ENCODE measurements around the gene FAM114A2.

Gene FAM114A2

DNA sequence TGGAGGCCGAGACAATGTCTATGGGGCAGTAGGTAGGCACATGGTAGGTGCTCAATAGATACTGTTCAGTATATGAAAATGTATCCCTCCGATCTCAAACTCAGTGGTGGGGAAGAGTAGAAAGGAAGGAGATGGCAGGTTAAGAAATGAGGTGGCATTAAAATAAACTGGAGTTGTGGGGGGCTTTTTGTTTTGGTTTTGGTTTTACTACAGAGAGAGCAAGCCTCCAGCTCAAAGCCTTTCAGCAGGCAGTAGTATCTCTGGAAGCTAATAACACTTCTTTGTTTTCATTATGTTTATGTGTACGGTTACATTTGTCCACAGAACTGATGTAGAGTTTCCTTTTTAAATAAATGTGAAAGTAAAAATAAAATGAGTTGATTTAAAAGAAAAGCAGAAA is 8.6 kb upstream of the FAM114A2 start:
- H3K9me3 ChIP-seq: no peaks in the 10 kb centered on the region
- H3K4me1 ChIP-seq: peaks cover 0 to 12% (median 5%) of the 10 kb centered on the region in 4 donors
- H3K27me3 ChIP-seq: no peaks in the 10 kb centered on the region
- intact Hi-C loops (cut with DNase I; ENCODE audit: low total_unique reads): no loop called here
- H3K36me3 ChIP-seq: peaks cover 0 to 8% (median 4%) of the 10 kb centered on the region in 3 donors
- H3K27ac ChIP-seq: no peak overlapping the region
- TF ChIP-seq, protein P1, sequence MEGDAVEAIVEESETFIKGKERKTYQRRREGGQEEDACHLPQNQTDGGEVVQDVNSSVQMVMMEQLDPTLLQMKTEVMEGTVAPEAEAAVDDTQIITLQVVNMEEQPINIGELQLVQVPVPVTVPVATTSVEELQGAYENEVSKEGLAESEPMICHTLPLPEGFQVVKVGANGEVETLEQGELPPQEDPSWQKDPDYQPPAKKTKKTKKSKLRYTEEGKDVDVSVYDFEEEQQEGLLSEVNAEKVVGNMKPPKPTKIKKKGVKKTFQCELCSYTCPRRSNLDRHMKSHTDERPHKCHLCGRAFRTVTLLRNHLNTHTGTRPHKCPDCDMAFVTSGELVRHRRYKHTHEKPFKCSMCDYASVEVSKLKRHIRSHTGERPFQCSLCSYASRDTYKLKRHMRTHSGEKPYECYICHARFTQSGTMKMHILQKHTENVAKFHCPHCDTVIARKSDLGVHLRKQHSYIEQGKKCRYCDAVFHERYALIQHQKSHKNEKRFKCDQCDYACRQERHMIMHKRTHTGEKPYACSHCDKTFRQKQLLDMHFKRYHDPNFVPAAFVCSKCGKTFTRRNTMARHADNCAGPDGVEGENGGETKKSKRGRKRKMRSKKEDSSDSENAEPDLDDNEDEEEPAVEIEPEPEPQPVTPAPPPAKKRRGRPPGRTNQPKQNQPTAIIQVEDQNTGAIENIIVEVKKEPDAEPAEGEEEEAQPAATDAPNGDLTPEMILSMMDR (IDR thresholded peaks at IDR 0.05): no peak
- no peak for DNase-seq
- no peak overlapping the region for H3K4me3 ChIP-seq

DNA sequence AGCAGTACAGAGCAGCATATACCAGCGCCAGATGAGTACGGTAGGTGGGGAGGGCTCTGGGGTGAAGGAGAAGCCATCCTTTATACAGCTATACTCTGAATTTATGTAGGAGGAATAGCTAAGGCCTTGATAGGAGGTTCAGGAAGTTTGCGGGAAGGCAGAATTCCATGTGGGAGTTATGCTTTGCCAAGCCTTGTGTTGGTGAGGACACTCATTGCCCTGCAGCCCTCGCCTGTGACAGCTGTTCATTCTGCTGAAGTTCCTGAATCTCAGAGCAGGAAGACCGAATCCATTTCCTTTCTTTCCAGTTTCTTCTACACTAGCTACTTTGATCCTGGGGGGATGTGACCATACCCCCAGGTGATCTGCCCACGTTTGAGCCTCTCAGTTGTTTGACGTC is 7.8 kb upstream of the FAM114A2 start:
- Histone ChIP-seq H3K27ac (no peak overlapping the region), H3K36me3 (peaks cover 0 to 5% (median 4%) of the 10 kb centered on the region in 3 donors), H3K4me1 (peaks cover 0 to 14% (median 6%) of the 10 kb centered on the region in 4 donors), H3K27me3 (no peaks in the 10 kb centered on the region), H3K4me3 (no peak overlapping the region), H3K9me3 (no peaks in the 10 kb centered on the region)
- intact Hi-C loops (cut with DNase I; ENCODE audit: low total_unique reads): no loop called here
- DNase-seq: no peak
- TF ChIP-seq, protein P1 (IDR thresholded peaks at IDR 0.05): no peak

DNA sequence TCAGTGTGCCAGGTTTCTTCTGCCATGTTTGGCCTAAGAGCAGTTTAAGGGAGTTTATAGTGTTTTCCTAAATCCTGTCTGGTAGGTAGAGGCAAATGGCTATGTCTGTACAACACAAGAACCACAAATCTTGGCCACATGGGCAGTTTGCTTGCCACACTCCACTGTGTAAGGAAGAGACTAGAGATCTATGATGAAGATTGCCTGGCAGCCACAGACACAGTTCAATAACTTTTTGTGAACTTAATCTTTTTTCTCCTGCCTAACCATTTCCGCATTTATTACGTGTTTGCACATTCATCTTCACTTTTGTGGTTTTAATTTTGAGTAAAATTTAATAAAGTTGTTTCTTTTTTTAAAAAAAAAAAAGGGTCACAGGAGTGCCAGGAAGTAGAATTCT is 5.9 kb upstream of the FAM114A2 start:
- Histone ChIP-seq H3K27ac (no peak overlapping the region), H3K27me3 (no peaks in the 10 kb centered on the region), H3K4me3 (no peak overlapping the region), H3K9me3 (no peaks in the 10 kb centered on the region), H3K4me1 (peaks cover 0 to 33% (median 17%) of the 10 kb centered on the region in 4 donors), H3K36me3 (peaks cover 0 to 5% (median 1%) of the 10 kb centered on the region in 3 donors)
- no peak for DNase-seq
- TF ChIP-seq, protein P1 (IDR thresholded peaks at IDR 0.05): no peak
- intact Hi-C loops (cut with DNase I; ENCODE audit: low total_unique reads): no loop called here

DNA sequence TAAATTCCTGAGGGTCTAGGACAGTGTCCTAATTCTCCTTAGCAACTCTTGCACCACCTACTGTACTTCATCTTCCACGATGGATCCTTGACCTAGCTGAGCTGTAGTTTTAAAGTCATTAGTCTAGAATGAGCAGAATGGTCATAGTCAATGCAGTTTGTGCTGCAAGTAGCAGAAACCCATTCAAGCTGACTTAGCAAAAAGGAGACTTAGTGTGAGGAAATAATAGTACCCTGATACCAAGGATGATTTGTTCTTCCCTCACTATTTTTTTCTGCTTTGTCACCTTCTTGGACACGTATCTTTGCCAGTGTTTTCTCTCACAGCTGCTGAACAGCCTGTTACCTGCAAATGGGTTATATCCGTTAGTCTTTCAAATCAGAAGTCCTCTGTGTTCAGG is 5.4 kb upstream of the FAM114A2 start:
- Histone ChIP-seq H3K36me3 (peaks cover 0 to 5% (median 0%) of the 10 kb centered on the region in 3 donors), H3K27ac (no peak overlapping the region), H3K4me1 (peaks cover 0 to 36% (median 20%) of the 10 kb centered on the region in 4 donors), H3K9me3 (no peaks in the 10 kb centered on the region), H3K4me3 (no peak overlapping the region), H3K27me3 (no peaks in the 10 kb centered on the region)
- no peak for DNase-seq
- TF ChIP-seq, protein P1 (IDR thresholded peaks at IDR 0.05): no peak
- intact Hi-C loops (cut with DNase I; ENCODE audit: low total_unique reads): no loop called here

DNA sequence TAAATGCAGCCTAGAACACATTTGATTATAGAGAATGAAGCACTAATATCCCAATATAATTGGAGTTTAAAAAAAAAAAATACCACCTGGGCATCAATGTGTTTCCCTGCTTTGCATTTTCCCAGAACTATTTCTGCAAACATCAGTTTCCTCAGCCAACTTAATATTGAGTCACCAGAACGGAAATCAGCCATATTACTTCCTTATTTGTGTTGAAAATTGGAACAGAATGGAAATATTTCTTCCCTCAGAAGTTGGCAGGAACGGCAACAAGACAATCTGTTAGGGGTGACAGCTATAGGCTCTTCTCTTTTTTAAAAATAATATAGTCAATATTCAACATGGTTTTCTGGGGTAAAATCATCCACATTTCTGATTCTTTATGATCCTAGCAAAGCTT is 4.1 kb upstream of the FAM114A2 start:
- TF ChIP-seq, protein P1 (IDR thresholded peaks at IDR 0.05): no peak
- H3K9me3 ChIP-seq: no peaks in the 10 kb centered on the region
- no peak overlapping the region for H3K27ac ChIP-seq
- no peaks in the 10 kb centered on the region for H3K27me3 ChIP-seq
- peaks cover 0 to 39% (median 21%) of the 10 kb centered on the region in 4 donors for H3K4me1 ChIP-seq
- no peak overlapping the region for H3K4me3 ChIP-seq
- no peak for DNase-seq
- peaks cover 0 to 5% (median 0%) of the 10 kb centered on the region in 3 donors for H3K36me3 ChIP-seq
- intact Hi-C loops (cut with DNase I; ENCODE audit: low total_unique reads): no loop called here

DNA sequence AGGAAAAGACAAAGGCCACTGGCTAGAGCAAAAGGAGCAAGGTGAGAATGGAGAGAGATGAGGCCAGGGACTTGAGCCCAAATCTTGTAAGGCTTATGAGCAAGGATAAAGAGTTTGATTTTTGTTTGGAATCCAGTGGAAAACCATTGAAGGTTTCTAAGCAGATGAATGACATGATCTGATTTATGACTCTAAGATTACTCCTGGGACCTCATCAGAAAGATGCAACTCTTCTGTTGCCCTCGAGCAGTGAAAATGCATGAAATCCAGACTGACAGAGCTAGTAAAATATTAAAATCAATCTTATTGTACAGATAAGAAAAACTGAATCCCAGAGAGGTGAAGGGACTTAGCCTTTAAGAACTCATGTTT is 734 bp upstream of the FAM114A2 start:
- peak overlapping the region; percentile 82 to 83 for H3K27ac ChIP-seq
- no peaks in the 10 kb centered on the region for H3K27me3 ChIP-seq
- H3K36me3 ChIP-seq: no peaks in the 10 kb centered on the region
- intact Hi-C loops (cut with DNase I; ENCODE audit: low total_unique reads): no loop called here
- TF ChIP-seq, protein P1 (IDR thresholded peaks at IDR 0.05): no peak
- H3K4me1 ChIP-seq: peaks cover 0 to 50% (median 26%) of the 10 kb centered on the region in 4 donors
- H3K9me3 ChIP-seq: no peaks in the 10 kb centered on the region
- DNase-seq: no peak
- peak overlapping the region; percentile 64 to 73 for H3K4me3 ChIP-seq
